Thoracic aorta (tissue), 2 donors: Measurements from ENCODE around the gene IDNK. TPM values are rescaled to one million over a fixed set of nuclear protein-coding genes. Genes with fewer than 3 reads are reported as not detected.

Source experiments
- ATAC-seq: fragments of 150-250 bp; one replicate; pipeline ENCODE4 v1.8.0; 2017; ENCODE audit warnings: low read depth; ENCODE audit not compliant: insufficient number of reproducible peaks, low FRiP score
- DNase-seq: peaks from one replicate; pipeline ENCODE4 v3.0.0-alpha.2; 2020; ENCODE audit warnings: low spot score
- H3K27ac ChIP-seq, 2 donors: fragments of 200-600 bp; sonication (generic); 1 replicate in 1 of 2; 2 replicates in 1 of 2; pipeline ENCODE4 v1.5.1; 2016; ENCODE audit warnings: mild to moderate bottlenecking in 2 of 2, moderate library complexity in 2 of 2
- H3K27me3 ChIP-seq: fragments of 200-600 bp; sonication (generic); replicated peaks from 2 replicates; pipeline ENCODE4 v1.6.0; 2016; ENCODE audit warnings: mild to moderate bottlenecking; ENCODE audit not compliant: insufficient read depth
- H3K36me3 ChIP-seq: fragments of 200-600 bp; sonication (generic); one replicate; pipeline ENCODE4 v1.5.1; 2016
- H3K4me1 ChIP-seq, 2 donors: fragments of 200-600 bp; sonication (generic); 1 replicate in 1 of 2; 2 replicates in 1 of 2; pipeline versions ENCODE4 v1.5.1 to v1.6.0; 2016; ENCODE audit warnings: low read depth in 2 of 2, mild to moderate bottlenecking in 1 of 2; ENCODE audit not compliant: control insufficient read depth in 1 of 2
- H3K4me3 ChIP-seq: fragments of 200-600 bp; sonication (generic); 2 replicates; pipeline ENCODE4 v1.5.1; 2016; ENCODE audit warnings: mild to moderate bottlenecking
- H3K9me3 ChIP-seq: fragments of 200-600 bp; sonication (generic); 2 replicates; pipeline ENCODE4 v1.5.1; 2016
- total RNA-seq, 2 donors: library from RNA; depleted of rRNA; stranded (reverse); fragments of >200 nt; gene quantifications; one replicate each; pipeline versions ENCODE4 v1.1.0 to v1.2.3, GENCODE V29; 2016
- TF ChIP-seq, protein P1 (sequence below): fragments of 200-600 bp; sonication (generic); IDR thresholded peaks from one replicate; pipeline ENCODE4 v1.5.1; 2019; ENCODE audit warnings: antibody characterized with exemption

IDNK gene
- total RNA-seq, 2 donors from 2014 or later: 1.4 to 2.1 TPM

DNA sequence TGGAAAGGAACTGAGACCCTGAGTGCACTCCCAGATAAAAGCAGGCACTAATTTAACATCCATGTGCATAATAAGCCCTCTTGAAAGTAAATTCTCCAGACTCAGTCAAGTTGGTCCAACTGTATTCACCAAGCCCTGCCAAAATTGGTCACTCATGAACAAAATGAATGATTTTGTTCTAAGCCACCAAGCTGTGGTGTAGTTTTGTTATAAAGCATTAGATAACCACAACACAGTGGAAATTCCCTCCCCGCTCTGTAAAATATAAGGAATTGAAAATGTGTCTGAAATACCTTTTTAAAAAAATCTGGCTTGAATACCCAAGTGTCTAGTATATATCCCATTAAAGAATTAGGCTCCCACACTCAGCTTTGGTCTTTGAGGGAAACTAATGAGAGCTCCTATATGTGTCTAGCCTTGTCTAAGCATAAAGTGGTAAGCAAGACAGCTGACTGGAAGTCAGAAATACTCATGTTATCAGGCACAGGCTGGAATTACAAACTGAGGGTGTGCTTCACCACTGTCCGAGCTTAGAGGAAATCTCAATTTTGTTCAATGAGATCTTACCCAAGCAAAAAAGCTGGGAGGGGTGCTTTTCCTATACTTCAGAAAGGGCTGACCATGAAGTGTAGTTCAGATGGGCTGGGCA lies 33.2 kb downstream of the IDNK start:
- no peaks in the 10 kb centered on the region for H3K27me3 ChIP-seq
- H3K27ac ChIP-seq: no peak overlapping the region
- no peak overlapping the region for H3K4me3 ChIP-seq
- TF ChIP-seq, protein P1, sequence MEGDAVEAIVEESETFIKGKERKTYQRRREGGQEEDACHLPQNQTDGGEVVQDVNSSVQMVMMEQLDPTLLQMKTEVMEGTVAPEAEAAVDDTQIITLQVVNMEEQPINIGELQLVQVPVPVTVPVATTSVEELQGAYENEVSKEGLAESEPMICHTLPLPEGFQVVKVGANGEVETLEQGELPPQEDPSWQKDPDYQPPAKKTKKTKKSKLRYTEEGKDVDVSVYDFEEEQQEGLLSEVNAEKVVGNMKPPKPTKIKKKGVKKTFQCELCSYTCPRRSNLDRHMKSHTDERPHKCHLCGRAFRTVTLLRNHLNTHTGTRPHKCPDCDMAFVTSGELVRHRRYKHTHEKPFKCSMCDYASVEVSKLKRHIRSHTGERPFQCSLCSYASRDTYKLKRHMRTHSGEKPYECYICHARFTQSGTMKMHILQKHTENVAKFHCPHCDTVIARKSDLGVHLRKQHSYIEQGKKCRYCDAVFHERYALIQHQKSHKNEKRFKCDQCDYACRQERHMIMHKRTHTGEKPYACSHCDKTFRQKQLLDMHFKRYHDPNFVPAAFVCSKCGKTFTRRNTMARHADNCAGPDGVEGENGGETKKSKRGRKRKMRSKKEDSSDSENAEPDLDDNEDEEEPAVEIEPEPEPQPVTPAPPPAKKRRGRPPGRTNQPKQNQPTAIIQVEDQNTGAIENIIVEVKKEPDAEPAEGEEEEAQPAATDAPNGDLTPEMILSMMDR: no peak
- ATAC-seq (no peak), DNase-seq (no peak)
- H3K4me1 ChIP-seq: no peaks in the 10 kb centered on the region
- peaks cover 27% of the 10 kb centered on the region for H3K36me3 ChIP-seq
- H3K9me3 ChIP-seq: no peaks in the 10 kb centered on the region

DNA sequence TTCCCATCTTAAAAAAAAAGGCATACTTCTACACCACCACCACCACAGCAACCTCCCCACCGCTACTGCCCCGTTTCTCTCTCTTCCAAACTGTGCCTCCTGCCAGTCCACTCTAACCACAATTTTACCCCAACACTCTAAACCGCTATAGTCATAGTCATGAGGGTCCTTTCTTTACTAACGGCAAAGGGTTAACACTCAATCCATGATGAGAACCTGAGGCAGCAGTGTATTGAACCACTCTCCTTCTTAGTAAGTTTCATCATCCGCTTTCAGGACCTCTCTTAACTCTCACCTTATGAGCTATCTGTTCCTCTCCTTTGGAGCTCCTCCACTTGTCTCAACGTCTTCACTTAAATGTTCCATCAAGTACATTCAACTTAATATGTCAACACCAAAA lies 34.0 kb downstream of the IDNK start:
- DNase-seq (no peak), ATAC-seq (no peak)
- TF ChIP-seq, protein P1: no peak
- H3K36me3 ChIP-seq: peaks cover 35% of the 10 kb centered on the region
- H3K27me3 ChIP-seq: no peaks in the 10 kb centered on the region
- no peaks in the 10 kb centered on the region for H3K4me1 ChIP-seq
- H3K27ac ChIP-seq: no peak overlapping the region
- no peak overlapping the region for H3K4me3 ChIP-seq
- no peaks in the 10 kb centered on the region for H3K9me3 ChIP-seq

DNA sequence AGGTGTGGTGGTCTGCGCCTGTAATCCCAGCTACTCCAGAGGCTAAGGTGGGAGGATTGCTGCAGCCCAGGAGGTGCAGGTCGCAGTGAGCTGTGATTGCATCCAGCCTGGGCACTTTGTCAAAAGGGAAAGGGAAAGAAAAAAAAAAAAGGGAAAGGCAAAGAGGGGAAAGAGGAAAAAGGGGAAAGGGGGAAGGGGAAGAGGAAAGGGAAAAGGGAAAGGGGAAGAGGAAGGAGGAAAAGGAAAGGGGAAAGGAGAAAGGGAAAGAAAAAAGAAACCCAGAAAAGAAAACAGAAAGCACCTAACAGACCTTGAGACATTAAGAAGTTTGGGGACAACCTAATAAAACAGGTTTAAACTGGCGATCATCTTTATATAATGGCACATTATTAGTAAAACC lies 40.0 kb downstream of the IDNK start:
- Histone ChIP-seq H3K27me3 (no peaks in the 10 kb centered on the region), H3K27ac (no peak overlapping the region), H3K4me1 (no peaks in the 10 kb centered on the region), H3K9me3 (no peaks in the 10 kb centered on the region), H3K4me3 (no peak overlapping the region), H3K36me3 (peaks cover 41% of the 10 kb centered on the region)
- DNase-seq (no peak), ATAC-seq (no peak)
- TF ChIP-seq, protein P1: no peak

DNA sequence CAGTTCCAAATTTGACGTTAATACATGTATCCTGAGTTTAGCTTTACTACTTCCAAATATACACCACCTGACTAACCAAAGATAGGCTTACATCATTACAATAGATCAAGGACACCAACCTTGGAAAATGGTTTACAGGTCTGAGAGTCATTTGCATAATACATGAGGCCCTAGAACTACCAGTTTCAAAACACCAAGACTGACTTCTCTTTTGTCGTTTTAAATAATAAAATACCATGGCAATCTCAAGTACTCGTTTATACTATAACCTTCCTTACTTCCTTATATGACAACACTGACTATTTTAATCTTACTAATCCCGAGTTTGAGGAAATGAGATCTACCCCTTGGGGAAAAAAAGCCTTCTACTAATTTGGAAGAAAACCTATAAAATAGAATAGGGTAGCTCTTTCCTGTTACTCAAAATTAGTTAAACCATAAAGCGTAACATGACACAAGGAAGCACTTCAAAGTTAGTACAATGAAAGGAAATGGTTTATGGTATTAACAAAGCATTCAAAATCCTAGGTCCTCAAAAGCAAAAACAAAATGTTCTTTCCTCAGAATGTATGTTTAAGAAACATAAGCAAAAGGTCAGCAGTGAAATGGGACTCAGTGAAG lies 42.7 kb downstream of the IDNK start:
- ATAC-seq (no peak), DNase-seq (no peak)
- TF ChIP-seq, protein P1: no peak
- Histone ChIP-seq H3K9me3 (no peaks in the 10 kb centered on the region), H3K4me1 (no peaks in the 10 kb centered on the region), H3K27ac (no peak overlapping the region), H3K4me3 (no peak overlapping the region), H3K36me3 (peaks cover 30% of the 10 kb centered on the region), H3K27me3 (no peaks in the 10 kb centered on the region)

DNA sequence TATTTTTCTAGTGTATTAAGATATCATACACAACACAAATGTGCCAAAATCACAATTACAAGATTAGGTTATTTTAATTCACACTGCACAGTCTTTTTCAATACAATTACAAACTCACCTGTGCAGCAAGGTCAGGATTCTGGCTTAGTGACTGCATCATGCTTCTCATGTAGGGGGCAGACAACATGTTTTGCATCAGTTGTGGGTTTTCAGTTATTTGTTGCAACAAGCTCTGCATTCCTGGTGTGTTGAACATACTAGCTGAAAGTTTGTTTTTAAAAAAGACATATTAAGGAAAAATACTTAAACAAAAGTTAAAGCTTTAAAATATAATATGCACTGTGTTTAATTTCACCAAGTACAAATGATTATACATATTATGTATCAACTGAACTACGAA lies 46.1 kb downstream of the IDNK start:
- Histone ChIP-seq H3K27me3 (no peaks in the 10 kb centered on the region), H3K4me3 (no peak overlapping the region), H3K36me3 (peaks cover 8% of the 10 kb centered on the region), H3K9me3 (no peaks in the 10 kb centered on the region), H3K4me1 (no peaks in the 10 kb centered on the region), H3K27ac (no peak overlapping the region)
- TF ChIP-seq, protein P1: no peak
- ATAC-seq (no peak), DNase-seq (no peak)
